NCI-H460 (cell line): ENCODE data around the gene STK11IP. TPM values are rescaled to one million over a fixed set of nuclear protein-coding genes. Genes with fewer than 3 reads are reported as not detected.
"Not testable (repeated sequence)": the region's sequence is repeated elsewhere in the genome, so short reads cannot be mapped to it uniquely, and the experiment has no call there.

ENCODE experiments used
- DNase-seq: peaks from one replicate; pipeline ENCODE4 v3.0.0-alpha.2; 2016; ENCODE audit warnings: low read depth; ENCODE audit errors: extremely low read depth
- total RNA-seq: library from RNA; depleted of rRNA; stranded (reverse); fragments of >200 nt; shearing (Covaris generic); gene quantifications from 2 replicates; pipeline ENCODE4 v1.2.3, GENCODE V29; 2014

STK11IP gene
- total RNA-seq, 1 experiment from 2014 or later = 21.6 TPM

GRCh38 chr2:219644801-219645480 lies 47.3 kb downstream of the STK11IP start:
- DNase-seq = no peak

- DNase-seq = no peak
Measured at GRCh38 chr2:219645631-219646527, 48.2 kb downstream of the STK11IP start.

GRCh38 chr2:219648176-219648575 lies 50.5 kb downstream of the STK11IP start:
- no peak for DNase-seq

- no peak for DNase-seq
Measured at GRCh38 chr2:219648963-219649362, 51.3 kb downstream of the STK11IP start.

GRCh38 chr2:219650426-219651248 lies 53.0 kb downstream of the STK11IP start:
- no peak for DNase-seq

GRCh38 chr2:219651656-219652055 lies 54.0 kb downstream of the STK11IP start:
- DNase-seq = not testable (repeated sequence)

- DNase-seq = no peak
Measured at GRCh38 chr2:219656526-219656925, 58.9 kb downstream of the STK11IP start.

GRCh38 chr2:219658196-219658846 lies 60.7 kb downstream of the STK11IP start:
- no peak for DNase-seq

- no peak for DNase-seq
Measured at GRCh38 chr2:219658874-219659273, 61.2 kb downstream of the STK11IP start.

GRCh38 chr2:219661197-219661954 lies 63.7 kb downstream of the STK11IP start:
- DNase-seq = no peak

- DNase-seq = no peak
Measured at GRCh38 chr2:219661955-219662395, 64.3 kb downstream of the STK11IP start.

GRCh38 chr2:219662566-219662965 lies 64.9 kb downstream of the STK11IP start:
- DNase-seq = no peak

GRCh38 chr2:219663116-219663762 lies 65.6 kb downstream of the STK11IP start:
- no peak for DNase-seq

- no peak for DNase-seq
Measured at GRCh38 chr2:219664041-219664440, 66.4 kb downstream of the STK11IP start.

GRCh38 chr2:219664944-219665343 lies 67.3 kb downstream of the STK11IP start:
- no peak for DNase-seq

- DNase-seq = no peak
Measured at GRCh38 chr2:219665926-219666325, 68.3 kb downstream of the STK11IP start.
